NK-92 treated with Interleukin-12 subunit alpha and Interleukin-12 subunit beta, amount 100 ng/mL, for 24 hours (cell line): ENCODE results near the gene SESTD1.
"Not testable (repeated sequence)": the region's sequence is repeated elsewhere in the genome, so short reads cannot be mapped to it uniquely, and the experiment has no call there.

ENCODE experiments used
- DNase-seq: peaks from one replicate; lab custom pipeline; 2025; lab: John Stamatoyannopoulos, UW

The SESTD1 gene

DNA sequence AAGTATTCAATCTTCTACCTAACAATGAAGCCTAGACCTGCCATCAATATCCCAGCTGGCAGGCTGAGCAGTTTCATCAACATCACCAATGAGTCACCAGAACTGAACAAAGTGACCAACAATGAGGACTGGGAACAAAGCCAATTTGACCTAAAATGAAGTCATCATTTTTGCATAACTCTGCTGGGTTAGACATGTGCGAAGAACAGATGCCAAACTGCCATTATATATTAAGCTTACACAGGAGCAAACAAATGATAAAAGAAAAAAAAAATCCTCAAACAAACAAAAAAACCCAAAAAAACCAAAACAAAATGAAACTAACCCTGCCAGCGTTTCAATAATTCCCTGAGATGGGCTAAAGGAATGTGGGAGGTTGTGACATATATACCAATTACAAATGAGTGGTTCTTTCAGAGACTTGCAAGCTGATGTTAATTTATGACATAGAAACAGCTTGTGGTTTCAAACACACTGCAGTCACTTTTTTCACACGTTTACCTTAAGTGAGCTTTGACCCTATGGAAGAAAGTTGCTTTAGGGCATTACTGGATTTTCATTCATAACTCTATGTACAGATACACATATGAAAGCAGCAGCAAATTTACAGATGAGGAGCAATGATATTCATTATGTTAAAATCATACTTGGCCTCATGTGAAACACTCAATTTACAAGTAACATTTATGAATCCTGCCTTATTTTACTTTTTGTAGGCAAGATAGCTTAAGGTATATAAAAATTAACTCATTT is 157.8 kb downstream of the SESTD1 start:
- no peak for DNase-seq

DNA sequence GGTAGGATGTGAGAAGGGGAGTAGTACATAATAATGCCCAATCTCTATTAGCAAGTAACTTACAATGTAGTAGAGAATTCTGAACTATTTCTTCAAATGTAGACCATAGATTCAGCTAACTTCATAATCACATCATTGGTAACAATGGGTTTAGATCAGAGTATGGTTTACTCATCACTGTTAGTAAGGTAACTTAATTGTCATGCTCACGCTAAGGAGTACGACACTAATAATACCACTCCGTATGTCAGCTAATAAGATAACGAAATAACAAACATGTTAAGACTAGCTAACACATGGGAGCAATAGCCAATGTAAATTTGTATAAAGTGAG is 158.3 kb downstream of the SESTD1 start:
- no peak for DNase-seq

DNA sequence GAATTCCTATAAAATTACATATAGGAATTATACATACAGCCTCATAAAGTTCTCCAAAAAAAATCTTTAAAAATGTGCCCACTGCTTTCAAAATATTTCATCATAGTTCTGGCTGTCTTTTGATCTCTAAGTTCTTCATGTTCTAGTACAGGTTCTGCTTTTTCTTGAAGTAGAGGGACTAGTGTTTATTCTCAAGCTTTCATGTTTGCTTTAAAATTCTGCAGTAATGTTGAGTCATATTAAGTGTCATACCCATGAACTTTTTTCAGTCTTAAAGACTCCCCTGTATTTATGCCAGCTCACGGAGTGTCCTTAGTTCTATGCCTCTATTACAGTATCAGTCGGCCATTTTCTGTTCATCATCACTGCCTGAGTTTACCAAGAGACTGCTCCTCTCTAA is 159.9 kb downstream of the SESTD1 start:
- no peak for DNase-seq

DNA sequence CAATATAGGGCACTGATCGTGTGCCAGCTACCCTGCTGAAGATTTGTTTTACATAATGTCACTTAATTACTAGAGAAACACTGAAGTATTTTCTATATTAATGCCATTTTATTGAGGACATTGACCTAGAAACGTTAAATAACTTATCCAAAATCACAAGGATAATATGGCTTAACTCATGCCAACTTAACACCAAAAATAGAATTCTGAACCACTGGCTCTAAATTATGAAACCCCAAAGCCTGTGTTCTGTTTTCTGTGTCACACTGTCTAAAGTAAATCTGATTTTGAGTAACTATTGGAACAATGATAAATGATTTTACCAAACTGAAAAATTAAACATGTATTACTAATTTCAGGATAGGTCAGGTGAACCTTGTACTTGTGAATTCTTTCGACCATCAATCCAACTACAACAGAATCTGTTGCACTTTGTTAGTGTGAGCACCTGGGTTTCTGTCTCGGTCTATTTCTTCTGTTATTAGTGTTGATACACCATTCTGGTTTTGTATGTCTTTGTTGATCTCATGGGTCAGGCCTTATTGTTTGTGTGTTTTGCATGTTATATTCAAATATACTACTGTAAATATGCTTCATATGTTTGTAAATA is 166.4 kb downstream of the SESTD1 start:
- no peak for DNase-seq

DNA sequence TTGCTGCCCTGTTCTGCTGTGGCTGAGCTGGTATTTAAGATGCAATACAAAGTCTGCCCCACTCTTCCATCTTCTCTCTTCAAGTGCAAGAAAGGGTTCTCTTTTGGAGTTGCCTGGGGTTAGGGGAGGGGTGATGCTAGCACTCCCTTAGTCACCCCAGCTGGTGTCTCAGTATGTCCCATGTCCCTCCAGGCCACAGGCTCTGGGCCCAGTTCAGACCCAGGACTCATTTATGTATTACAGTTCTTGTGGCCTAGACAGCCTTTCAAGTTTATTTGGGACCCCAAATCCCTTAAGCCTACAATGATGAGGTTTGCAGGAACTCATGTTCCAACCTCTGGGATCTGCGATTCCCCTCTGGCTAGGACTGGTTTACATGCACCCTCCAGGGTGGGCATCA is 167.5 kb downstream of the SESTD1 start:
- DNase-seq, result no peak

DNA sequence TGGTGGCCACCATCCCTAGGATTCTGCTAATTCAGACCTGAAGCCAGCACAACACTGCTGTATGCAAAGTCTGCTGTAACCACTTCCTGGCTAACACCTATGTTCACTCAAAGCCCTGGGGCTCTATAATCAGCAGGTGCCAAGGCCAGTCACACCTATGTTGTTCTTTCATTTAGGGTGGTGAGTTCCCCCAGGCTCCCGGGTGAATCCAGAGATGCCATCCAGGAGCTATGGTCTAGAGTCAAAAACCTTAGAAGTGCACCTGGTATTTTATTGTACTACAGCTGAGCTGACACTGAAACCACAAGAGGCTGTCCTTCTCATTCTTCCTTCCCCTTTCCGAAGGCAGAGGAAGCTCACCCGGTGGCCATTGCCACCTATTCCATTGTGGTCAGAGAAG is 168.5 kb downstream of the SESTD1 start:
- no peak for DNase-seq

DNA sequence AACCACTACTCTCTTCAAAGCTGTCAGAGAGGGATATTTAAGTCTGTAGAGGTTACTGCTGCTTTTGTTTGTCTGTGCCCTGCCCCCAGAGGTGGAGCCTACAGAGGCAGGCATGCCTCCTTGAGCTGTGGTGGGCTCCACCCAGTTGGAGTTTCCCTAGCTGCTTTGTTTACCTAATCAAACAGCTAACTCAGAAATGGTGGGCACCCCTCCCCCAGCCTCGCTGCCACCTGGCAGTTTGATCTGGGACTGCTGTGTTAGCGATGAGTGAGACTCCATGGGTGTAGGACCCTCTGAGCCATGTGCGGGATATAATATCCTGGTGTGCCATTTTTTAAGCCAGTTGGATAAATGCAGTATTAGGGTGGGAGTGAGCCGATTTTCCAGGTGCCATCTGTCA is 171.7 kb downstream of the SESTD1 start:
- not testable (repeated sequence) for DNase-seq

DNA sequence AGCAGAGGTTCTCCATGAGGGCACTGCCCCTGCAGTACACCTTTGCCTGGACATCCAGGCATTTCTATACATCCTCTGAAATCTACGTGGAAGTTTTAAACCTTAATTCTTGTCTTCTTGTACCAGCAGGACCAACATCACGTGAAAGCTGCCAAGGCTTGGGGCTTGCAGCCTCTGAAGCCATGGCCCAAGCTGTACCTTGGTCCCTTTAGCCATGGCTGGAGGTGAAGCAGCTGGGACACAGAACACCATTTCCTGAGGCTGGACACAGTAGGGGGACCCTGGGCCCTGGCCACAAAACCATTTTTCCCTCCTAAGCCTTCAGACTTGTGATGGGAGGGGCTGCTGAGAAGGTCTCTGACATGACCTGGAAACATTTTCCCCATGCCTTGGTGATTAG is 181.9 kb downstream of the SESTD1 start:
- DNase-seq, result no peak

DNA sequence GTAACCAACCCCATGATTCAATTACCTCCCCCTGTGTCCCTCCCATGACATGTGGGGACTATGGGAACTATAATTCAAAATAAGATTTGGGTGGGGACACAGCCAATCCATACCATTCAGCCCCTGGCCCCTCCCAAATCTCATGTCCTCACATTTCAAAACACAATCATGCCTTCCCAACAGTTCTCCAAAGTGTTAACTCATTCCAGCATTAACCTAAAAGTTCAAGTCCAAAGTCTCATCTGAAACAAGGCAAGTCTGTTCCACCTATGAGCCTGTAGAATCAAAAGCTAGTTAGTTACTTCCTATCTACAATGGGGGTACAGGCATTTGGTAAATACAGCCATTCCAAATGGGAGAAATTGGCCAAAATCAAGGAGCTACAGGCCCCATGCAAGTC is 182.7 kb downstream of the SESTD1 start:
- no peak for DNase-seq

DNA sequence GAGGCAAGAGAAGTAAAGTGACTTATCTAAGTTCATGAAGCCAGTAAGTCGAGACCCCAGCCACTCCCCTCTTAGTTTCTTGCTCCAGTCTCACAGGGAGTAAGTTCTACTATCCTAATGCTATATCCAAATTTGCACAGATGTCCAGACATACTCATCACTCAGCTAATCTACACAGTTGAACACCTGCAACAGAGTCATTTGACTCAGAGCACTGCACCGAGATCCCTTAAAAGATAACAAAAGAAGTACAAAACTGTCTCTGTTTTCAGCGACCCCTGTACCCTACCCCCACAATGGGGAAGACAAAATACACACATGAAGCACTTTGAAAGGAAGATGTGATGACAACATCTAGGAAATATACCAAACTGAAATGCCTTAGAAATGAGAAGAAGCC is 192.1 kb downstream of the SESTD1 start:
- DNase-seq, result no peak

DNA sequence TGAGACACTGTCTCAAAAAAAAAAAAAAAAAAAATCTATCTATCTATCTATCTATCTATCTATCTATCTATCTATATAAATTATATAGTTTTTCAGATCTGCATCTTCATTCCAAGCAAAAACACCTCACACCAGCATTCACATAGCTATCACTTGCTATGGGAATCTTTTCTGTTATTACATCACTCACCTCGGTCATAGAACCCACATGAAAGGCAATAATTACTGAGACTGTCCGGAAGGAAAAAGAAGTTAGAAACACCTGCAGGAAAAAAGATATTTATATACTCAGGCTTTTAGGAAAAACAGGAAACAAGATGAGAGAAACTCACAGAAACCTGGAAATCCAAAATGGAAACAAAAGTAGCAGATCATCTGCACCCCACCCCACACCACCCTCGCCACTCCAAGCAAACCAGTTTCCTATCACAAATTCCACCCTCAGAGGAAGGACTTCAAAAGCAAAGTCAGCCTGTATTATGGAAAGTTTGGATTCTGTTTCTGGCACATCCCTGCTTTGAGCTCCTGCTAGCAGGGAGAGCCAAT is 192.7 kb downstream of the SESTD1 start:
- DNase-seq, result no peak

DNA sequence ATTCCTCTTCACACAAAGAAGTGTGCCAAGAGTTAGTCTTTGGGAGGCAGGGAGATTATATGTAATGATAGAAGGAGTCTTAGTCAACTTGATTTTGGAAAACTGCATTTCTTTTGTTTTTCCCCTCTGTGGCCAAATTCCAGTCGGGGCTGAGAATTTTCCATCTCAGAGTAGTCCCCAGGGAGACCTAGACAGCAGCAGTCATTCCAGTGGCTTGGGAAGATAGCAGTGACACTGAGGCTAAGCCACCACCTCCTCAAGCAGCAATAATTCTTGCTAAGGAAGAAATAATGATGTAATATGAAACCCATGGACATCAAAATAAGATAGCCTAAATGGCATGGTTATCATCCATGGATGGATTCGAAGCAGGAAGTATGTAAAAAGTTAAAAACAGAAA is 193.7 kb downstream of the SESTD1 start:
- no peak for DNase-seq

DNA sequence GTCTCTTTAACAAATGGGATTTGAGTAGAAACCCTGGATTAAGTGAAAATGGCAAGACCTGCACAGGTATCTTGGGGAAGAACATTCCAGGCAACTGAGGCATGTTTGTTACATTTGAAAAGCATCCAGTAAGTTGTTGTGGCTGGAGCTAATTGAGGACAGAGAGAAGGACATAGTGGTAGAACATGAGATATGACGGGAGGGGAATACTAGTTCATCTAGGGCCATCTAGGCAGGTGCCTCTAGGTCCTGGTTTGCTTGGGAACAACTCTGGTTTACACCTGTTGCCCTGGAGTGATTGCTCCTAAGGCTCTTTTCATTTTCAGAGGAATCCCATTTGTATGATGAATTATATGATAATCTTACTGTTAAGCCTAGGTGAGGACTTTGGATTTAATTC is 194.9 kb downstream of the SESTD1 start:
- DNase-seq, result no peak

DNA sequence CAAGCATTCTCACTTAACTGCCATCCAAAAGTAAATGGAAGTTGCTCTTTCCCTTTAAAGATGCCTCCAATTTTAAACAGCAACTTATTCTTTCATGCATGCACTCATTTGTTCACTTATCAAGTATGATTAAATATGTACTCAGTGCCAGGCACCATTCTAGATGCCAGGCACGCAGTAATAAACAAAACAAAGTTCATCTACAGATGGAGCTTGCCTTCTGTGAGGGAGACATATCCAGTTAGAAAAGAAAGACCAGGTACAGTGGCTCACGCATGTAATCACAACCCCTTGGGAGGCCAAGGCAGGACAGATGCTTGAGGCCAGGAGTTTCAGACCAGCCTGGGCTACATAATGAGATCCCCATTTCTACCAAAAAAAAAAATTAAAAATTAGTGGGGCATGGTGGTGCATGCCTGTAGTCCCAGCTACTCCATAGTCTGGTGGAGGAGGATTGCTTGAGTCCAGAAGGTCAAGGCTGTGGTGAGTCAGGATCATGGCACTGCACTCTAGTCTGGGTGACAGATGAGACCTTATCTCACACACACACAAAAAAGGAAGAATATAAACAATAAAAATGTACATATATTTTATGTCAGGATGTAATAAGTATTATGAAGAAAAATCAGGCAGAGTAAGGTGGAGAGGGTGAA is 195.5 kb downstream of the SESTD1 start:
- DNase-seq, result no peak

DNA sequence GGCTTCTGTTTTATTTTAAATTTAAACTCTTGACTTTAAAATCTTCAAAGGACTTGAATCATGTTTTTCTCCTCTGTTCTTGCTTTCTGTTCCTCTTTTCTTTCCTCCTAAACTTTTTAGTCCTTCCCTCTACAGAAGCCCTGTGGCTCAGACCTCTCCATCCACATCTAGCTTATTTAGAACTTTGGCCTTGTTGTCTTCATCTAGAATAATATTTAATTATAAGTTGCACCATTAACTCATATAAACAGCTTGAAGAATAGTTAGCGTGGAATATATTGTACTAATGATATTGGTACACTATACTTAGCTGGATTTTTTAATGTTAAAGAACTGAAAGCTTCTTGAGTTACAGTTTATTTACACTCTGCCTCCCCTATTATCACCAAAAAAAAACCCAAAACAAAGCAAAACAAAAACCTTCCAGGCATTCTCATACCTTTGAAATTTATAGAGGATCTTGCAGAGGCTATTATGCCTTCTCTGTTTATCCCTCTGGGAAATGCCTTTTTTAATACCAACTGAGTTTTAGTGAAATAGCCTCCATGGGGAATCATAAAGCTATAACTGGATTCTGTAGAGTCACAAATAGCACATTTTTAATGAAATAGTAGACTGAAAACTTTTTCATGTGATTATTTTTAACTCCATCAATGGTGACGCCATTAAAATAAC is 205.5 kb downstream of the SESTD1 start:
- DNase-seq, result no peak

DNA sequence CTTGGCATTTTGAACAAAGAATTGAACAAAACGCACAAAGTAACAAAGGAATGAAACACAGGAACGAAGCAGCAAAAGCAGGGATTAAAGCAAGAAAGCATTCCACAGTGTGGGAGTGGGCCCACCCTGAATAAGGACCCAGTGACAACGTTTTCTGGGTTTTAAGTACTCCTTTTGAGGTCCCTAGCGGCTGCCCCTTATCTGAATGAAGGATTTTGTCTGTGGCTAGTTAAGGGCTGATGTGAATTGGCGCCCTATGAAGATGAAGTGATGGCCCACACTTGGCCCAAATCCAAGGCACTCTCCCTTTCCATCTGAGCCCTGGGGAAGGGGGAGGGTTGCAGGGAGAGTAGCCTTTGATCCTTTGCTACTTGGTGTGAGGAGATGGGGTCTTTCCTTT is 206.9 kb downstream of the SESTD1 start:
- DNase-seq, result no peak

DNA sequence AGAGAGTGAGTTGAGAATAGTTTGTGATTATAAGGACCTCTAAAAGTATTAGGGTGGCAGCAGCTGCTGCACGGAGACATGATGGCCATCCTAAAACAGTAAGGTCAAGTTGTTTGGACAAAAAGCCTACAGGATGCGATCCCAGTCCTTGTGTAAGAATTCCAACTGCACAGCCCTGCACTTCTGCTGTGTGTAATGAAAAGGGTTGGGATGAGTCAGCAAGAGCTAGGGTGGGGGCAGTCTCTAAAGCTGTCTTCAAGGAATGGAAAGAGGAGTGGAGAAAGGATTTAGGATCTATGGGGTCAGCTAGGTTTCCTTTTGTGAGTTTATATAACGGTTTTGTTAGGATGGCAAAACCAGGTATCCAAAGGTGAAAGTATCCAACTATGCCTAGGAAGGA is 211.1 kb downstream of the SESTD1 start:
- DNase-seq, result not testable (repeated sequence)
